Activated T-cell treated with anti-CD3 and anti-CD28 coated beads, Interleukin-2, amount 50 U/mL, for 1 hour (primary cell): ENCODE data around the gene RCAN1.
"Not testable (repeated sequence)": the region's sequence is repeated elsewhere in the genome, so short reads cannot be mapped to it uniquely, and the experiment has no call there.

Source experiments
- DNase-seq: peaks from one replicate; pipeline ENCODE4 v3.0.0-alpha.2; 2020

The RCAN1 gene

DNA sequence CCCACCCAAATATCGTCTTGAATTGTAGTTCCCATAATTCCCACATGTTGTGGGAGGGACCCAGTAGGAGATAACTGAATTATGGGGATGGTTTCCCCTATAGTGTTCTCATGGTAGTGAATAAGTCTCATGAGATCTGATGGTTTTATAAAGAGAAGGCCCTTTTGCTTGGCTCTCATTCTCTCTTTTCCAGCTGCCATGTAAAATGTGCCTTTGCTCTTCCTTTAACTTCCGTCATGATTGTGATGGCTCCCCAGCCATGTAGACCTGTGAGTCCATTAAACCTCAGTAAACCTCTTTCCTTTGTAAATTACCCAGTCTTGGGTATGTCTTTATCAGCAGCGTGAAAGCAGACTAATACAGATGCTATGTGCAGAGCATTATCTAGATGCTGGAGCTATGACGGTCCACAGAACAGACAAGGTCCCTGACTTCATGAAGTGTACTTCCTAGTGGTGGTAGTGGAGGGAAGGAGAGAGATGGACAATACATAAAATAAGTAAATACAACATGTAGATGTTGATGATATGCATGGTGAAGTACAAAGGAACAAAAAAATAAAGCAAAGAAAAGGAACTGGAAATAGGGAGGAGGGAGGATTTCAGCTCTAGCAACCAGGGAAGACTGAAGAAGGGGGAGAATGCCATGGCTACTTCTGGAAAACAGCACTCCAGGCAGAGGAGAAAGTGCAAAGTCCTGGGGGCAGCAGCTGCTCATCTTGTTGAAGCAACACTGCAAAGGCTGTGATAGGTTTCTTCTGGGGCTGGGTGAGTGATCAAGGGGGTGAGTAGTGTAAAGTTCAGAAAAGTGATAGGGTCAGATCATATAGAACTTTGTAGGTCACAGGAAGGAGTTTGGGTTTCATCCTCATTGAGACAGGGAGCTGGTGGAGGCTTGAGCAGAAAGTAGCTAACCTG lies 6.8 kb upstream of the RCAN1 start:
- DNase-seq, result no peak

DNA sequence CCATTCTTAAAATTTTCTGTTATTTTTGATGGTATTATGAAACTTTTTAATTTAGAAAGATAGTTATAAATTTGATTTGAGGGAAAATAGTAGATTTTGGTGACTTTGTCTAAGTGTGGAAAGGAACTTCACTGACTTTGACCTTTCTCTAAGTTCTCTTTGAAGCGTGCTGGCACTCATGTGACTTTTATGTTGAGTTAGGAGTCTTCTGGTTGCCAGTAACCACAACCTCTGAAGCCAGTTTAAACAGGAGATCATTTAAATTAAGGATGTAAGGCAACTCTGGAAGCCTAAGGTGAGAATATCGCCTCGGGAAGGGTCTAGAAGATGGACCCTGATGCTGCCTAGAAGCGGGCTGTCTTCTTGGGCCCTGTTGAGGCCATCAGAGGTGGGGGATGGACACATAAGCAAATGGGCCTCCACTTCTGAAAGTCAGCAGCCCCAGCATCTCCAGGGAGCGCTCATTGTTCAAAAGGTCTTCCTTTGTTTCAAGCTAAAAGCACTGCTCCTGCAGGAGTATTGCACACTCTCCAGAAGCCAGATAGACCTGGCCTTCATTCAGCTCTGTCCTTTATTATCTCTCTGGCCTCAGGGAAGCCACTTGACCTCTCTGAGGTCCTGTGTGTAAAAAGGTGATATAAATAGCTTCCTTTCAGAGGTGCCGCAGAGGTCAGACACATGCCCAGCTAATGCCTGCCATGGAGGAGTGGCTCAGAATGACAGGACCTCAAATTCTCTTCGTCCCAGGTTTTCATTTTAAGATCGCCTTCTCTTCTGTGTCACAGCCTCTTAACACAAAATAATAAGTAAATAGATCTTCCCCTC lies 5.1 kb upstream of the RCAN1 start:
- DNase-seq, result no peak

DNA sequence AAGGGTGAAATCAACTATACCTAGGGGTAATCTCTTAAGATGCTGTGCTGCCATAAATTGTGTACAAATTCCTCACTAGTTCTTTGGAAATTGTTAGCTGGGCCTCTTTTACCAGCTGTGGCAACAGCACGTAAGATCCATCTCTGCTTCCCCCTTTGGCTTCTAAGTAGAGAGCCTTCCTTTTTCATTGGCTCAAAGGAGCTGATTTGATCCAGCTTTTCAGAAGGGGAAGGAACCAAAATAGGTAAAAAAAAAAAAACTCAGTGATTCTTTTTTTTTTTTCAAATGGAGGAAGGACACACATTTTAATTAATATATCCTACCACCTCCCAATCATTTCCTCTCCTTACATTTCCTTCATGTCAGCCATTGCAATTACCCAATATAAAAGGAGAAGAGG lies 4.0 kb upstream of the RCAN1 start:
- DNase-seq, result no peak

DNA sequence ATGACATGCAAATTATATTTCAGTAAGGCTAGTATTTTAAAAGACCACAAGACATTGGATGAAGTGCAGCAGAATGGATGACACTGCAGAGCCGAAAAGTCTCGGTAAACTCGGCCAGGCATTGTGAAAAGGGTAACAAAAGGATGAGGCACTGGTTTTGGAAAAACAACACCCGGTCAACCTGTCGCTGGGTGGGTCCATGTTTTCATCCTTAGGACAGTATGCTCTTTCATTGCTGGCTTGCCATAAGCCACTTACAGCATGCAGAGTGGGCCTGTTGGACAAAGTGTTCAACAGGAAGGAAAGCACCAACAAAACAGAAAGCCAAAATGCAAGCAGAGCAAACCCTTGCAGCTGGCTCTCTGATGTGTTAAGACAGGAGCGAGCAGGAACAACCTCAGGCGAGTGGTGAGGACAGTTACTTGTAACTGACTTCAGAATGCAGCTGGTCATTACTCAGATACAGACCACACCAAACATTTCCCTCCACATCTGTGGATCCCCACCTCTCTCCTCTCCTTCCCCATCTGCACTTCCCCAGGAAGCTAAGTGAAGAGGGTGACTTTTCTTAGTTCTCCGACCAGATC lies 2.9 kb upstream of the RCAN1 start:
- DNase-seq, result no peak

DNA sequence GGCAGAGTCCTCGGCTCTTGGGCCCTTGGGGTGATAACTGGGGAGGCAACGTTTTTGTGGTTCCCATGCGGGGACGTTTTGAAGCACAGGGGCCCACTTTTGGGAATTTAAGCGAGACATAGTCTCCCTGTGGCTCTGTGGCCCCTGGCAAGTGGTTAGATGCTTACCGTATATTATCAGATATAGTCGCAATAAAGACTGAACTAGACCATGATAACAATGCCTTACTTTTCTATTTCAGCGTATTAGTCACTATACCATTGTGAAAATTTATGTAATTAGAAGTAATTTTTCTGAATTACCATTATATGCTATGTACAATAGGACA lies 538 bp upstream of the RCAN1 start:
- DNase-seq, result no peak

DNA sequence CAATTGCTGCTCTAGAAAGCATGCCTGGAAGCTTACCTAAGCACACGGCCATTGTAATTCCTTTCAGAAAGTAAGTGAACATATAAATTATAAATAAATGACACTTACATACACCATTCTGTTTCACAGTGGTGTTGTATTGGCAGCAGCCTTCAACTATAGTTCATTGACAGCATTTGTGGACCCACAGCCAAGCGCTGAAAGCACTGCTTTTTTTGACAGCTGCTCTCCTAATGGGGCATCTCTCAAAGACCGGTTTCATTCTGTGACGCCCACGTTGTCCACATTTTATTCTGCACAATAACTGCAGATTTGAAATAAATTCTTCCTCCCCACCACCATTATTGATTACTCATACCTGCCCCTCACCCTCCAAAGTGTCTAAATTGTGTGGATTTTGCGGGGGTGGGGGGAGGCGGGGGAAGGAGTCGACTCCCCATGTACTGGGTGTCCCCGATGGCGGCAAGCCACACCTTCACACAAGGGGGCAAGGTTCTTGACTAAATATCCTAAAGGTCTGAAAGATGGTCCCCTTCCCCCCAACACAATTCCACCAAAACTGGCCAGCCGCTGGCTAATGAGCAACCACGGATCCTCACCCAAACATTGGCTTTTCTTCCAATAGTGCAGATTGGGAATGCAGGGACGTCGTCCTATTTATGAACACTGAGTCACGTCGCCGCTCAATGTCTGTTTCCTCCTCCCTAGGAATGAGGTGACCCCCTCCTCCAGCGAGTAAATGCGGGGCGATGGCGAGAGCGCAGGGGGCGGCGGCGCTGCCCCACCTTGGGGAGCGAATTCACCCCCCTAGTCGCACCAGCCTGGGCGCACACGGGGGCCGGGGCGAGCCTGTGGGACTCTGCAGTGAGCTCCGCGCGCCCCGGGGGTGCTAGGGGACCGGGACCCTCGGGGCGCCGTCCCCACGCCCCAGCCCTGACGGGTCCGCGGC lies 960 bp downstream of the RCAN1 start:
- DNase-seq, result peak; percentile 27

DNA sequence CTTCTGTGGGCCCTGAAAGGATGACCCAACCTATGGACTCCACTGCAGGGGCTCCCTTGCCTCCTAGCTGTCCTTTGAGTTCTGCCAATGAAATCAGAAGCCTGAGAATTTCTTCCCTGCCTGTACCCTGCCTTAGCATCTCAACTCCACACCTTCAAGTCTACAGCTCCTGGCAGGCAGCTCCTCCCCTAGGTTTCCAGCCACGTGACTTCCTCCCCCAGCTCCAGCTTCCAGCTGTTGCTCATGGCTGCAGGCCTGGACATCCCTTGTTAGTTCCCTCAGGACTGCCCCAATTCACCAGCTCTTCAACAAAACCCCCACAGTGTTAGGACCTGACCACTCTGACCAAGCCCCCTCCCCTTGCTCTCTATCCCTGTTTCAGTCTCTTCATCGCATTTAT lies 2.4 kb downstream of the RCAN1 start:
- DNase-seq, result no peak

DNA sequence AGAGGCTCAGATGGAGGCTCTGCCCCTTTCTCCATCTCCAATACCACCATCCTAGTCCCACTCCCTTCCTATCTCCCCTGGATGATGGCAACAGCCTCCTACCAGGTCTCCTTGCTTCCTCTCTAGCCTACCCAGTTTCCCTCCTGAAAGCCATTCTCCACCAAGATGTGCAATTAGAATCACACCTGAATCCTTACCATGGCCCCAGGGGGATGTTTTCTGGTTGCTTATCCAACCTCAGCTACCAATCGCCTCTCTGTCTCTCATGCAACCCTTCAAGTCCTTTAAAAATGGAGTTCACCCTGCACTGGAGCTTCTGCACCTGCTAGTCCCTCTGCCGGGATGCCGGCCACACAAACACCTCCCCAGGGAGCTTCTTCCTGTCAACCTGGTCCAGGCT lies 2.9 kb downstream of the RCAN1 start:
- no peak for DNase-seq

DNA sequence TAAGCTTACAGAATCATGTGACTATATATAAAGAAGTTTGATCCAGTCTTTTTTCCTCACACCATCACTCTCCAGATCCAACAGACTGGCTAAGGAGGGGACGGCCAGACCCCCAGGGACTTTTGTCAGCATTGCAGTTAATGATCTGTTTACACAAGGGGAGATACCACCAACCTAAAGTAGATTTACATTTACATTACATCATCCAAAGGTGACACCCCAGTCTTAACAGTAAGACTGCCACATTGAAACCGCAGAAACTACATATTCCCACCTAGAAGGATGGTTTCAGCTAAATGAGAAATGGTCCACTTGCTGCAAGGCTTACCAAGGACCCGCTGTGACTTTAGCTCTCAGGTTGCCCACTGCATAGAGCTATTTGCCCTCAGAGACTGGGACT lies 3.4 kb downstream of the RCAN1 start:
- no peak for DNase-seq

DNA sequence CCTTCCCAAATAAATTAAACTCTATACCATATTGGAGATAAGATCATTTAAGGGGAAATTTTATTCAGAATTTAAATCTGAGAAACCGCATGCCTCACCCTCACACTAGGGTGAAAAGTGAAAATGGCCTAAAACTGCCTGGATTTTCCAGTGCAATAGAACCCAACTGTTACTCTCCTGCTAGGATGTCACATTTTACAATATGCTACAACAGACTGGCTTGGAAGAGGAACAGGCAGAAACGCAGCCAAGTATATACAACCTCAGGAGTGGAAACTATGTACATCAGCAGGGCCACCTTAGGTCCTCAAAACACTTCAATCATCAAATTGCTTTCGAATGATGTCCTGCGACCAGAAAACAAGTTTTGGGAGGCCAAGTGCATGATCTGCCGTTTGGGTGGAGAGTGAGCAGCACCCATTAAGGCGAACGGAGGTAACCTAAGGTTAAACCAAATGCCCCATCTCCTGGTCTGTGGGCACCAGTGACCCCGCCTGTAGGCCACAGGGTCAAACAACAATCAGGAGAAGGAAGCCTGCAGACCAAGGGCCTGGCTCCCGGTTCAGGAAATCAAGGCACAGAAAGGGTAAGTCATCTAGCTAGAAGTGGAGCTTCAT lies 4.9 kb downstream of the RCAN1 start:
- DNase-seq, result no peak

DNA sequence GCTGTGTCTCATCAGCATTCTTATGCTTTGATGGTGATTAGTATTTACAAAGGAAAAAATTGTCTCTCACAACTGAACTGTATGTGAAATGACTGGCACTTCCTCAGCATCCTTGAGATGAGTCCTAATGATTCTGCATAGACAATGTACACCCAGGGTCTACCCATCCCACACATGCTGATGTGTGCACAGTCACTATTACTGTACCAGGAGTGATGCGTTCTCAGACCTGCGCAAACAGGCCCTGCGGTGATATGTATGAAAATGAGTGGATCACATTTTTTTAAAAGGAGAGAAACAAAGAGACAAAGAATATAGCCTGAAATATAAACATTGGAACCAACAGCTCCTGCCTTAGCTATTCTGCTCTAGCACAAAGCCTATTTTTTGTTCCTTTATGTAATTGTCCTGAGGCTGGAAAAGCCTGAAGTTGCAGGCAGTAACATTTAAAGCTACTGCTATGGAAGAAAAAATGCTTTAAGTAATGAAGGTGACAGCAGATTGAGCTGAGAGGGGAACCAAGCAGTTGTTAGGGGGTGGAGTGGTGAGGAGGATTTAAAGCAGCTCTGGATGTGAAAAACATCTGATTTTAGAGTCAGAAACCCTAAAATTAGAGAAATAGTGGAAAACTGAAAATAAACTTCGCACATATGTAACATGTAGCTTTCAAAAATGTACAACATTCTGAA lies 5.5 kb downstream of the RCAN1 start:
- DNase-seq, result no peak

DNA sequence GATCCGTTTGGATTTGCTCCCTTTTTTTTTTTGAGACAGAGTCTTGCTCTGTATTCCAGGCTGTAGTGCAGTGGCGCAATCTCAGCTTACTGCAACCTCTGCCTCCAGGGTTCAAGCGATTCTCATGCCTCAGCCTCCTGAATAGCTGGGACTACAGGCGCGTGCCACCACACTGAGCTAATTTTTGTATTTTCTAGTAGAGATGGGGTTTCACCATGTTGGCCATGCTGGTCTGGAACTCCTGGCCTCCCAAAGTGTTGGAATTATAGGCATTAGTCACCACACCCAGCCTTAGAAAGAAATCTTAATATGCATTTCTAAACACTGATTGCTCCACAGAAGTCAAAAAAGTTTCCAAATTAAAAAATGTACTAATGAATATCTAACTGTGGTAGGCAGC lies 7.5 kb downstream of the RCAN1 start:
- DNase-seq, result not testable (repeated sequence)

DNA sequence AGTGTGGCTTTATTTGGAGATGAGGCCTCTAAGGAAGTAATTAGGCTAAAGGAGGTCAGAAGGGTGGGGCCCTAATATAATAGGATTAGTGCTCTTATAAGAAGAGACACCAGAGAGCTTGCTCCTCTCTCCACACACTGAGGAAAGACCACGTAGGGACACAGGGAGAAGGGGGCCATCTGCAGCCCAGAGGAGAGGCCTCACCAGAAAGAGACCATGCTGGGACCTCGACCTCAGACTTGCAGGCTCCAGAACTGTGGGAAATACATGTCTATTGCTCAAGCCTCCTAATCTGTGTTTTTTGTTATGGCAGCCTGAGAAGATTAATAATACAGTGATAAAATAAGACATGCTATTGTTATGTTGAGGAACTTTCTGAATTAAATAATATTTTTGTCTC lies 8.3 kb downstream of the RCAN1 start:
- DNase-seq, result no peak

DNA sequence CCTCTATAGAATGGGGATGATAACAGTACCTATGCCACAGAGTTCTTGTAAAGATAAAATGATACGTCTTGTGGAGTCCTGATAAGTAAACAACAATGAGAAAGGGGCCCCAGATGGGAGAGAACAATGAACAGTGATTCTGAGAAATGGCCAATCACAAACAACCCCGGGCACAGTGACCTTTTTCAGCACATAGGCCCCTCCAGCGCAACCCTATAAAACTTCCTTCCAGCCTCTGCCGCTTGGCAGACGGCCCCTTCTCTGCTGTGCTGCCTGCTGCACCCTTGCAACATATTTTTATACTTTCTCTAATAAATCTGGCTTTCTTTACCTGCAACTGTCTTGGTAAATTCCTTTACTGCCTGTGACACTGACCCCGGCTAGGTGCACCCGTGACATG lies 8.9 kb downstream of the RCAN1 start:
- no peak for DNase-seq

DNA sequence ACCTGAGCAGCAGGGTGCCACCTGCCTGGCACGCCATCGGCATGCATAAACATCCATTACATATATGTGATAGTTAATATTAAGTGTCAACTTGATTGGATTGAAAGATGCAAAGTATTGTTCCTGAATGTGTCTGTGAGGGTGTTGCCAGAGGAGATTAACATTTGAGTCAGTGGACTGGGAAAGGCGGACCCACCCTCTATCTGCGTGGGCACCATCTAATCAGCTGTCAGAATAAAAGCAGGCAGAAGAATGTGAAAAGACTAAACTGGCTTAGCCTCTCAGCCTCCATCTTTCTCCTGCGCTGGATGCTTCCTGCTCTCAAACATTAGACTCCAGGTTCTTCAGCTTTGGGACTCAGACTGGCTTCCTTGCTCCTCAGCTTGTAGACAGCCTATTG lies 10.0 kb downstream of the RCAN1 start:
- not testable (repeated sequence) for DNase-seq

DNA sequence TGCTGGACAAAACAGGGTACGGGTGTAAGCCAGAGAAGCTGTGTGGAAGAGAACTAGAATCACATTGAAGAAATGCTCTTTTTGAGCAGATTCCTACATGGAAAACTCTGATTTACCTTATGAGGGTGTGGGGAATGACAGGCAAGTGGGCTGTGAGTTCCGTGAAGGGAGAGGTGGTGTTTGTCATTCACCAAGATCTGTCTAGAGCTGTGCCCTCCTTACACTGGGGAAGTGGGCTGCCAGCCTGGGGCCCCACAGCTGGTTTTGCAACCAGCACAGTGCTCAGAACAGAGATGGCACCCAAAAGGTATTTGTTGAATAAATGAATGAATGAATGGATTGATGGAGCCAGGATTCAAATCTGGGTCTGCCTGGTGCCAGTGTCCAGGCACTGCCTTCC lies 10.4 kb downstream of the RCAN1 start:
- DNase-seq, result no peak

DNA sequence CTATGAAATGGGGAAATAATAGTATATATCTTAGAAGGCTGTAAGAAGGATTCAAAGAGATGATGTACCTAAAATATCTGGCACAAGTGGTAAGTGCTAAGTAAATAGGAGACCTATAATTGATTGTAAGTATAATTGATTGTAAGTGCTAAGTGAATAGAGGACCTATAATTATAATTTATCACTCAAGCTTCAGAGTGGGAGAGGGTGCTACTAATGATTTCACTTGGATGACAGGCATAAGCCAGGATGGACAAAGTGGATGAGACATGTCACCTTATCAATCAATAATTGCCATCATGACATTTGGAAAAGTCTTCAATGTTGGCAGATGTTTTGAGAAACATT lies 11.2 kb downstream of the RCAN1 start:
- DNase-seq, result no peak

DNA sequence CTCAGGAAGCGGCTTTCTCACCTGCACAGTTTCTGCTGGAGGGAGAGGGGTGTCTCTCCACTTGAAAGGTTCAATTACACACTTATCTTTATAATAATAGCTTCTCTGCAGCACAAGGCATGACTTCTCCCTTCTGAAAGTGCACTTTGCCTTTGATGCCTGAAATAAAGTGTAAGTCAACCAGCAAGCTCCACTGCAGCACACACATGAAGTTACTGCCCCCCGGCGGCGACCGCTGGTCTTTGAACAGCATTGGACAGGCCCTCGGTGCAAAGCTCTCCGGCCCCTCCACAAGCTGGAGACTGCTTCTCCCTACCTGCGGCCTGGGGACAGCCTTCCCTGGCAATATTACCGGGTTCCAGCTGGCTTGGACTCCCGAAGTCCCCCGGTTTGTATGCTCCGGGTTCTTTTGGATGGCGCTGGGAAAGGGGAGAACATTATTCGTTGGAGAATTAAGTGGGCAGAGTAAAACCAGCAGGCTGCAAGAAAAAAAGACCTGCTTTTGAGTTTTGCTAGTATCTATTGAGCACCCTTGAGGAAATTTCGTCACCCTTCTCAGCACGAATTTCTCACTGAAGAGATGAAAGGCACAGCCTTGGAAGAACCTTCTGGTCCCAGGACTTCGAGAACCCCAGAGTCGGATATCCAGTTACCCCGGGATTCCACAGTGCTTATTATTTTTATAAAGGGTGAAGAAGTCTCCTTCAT lies 11.8 kb downstream of the RCAN1 start:
- DNase-seq, result peak; percentile 55

DNA sequence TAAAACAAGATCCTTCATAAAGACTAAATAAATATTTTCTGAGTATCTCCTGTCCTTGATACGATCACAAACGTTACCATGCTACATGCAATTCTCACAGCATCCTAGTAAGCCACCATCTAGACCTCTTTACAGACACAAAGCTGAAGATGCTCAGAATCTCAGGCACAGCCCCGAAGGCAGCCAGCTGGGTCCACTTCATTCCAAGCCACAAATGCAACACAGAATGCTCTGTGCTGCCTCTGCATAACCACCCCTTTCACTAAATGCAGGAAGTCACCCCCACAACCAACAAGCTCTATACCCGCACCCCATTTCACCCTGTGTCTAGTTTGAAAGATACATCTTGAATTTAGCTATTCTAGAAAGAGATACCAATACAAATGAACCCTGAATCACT lies 12.9 kb downstream of the RCAN1 start:
- no peak for DNase-seq

DNA sequence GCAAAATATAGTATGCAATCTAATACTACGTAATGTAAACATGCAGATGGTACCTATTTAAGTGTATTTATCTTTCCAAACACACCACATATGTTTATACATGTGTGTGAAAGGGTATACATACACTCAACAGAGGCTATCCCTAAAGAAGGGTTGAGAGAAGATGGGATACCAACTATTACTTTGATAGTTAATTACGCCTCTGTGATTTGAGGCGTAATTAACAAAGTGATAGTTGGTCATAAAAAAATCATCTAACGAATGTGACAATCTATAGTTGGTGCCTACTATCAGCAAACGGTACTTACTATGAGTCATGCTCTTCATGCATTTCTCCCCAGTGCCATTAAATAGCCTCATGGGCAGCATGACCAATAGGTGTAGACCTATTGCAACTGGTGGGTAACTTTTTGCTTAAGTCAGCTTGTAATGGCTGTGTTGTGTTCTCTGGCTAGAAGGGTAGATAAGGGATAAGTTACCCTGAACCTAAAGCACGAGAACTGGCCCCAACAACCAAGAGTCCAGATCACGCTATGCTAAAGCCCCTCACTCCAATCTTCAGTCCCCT lies 15.3 kb downstream of the RCAN1 start:
- DNase-seq, result no peak

DNA sequence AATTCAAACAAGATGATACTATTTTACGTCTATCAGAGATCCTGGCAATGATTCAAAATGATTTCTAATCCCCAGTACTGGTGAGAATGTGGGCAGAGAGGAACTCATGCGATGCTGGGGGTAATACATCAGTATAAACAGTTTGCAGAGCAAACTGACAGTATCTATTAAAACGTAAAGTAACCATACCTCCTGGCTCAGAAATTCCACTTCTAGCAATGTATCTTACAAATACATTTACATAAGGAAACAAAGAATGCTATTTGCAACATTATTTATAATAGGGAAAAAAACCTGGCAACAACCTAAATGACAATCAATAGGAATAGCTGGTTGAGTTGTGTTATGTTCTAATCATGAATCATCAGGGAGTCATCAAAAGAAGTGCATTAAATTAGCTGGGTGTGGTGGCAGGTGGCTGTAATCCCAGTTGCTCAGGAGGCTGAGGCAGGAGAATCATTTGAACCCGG lies 15.9 kb downstream of the RCAN1 start:
- DNase-seq, result no peak
